ENCODE data around the gene TFPI.

The TFPI gene

DNA sequence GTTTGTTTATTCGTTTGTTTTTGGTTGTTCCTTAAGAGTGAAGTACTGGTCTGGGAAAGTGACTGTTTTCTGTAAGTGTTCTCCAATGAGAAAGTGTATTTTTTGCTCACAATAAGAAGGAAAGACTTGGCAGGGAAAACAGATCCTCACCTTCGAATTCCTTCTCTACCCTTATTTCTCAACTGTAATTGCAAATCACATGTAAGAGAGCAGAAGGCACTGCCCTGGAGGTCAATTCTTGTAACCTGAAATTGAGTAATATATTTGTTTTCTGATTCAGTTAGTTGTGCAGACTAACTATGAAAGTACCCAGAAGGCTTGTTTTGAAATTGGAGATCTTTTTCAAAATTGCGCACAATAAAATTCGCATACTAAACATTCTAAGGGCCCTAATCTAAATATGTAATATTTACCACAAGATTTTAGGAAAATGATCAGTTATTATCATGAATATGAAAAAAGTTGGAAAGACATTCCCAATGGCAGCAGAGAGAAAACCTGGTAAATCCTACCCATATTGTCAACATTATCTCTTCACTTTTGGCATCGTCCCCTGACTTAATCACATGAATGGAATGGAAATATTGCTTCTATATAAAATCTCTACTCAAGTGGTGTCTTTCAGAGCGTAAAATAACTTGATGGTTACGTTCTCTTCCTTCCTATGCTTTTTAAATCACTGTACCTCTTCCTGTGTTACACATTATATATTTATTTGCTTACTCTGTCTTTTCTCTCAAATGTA, 24.1 kb downstream of the TFPI start:
- H3K27ac ChIP-seq = no peak overlapping the region
- TF ChIP-seq CTCF (IDR thresholded peaks at IDR 0.05) = no peak
- H3K79me2 ChIP-seq = no peaks in the 10 kb centered on the region
- H2AFZ ChIP-seq = no peak overlapping the region
- H3K9ac ChIP-seq = no peak overlapping the region
- H3K36me3 ChIP-seq (ENCODE audit: control insufficient read depth, insufficient read depth, low read length) = no peaks in the 10 kb centered on the region
- no peak overlapping the region for H3K4me3 ChIP-seq (ENCODE audit: low read depth, low read length)
- H3K4me1 ChIP-seq = no peaks in the 10 kb centered on the region
- no peaks in the 10 kb centered on the region for H3K9me3 ChIP-seq (ENCODE audit: control insufficient read depth, low read length)
- H3K4me2 ChIP-seq (ENCODE audit: low read length) = no peak overlapping the region
- H3K27me3 ChIP-seq (ENCODE audit: control insufficient read depth, insufficient read depth, low read length) = no peaks in the 10 kb centered on the region

DNA sequence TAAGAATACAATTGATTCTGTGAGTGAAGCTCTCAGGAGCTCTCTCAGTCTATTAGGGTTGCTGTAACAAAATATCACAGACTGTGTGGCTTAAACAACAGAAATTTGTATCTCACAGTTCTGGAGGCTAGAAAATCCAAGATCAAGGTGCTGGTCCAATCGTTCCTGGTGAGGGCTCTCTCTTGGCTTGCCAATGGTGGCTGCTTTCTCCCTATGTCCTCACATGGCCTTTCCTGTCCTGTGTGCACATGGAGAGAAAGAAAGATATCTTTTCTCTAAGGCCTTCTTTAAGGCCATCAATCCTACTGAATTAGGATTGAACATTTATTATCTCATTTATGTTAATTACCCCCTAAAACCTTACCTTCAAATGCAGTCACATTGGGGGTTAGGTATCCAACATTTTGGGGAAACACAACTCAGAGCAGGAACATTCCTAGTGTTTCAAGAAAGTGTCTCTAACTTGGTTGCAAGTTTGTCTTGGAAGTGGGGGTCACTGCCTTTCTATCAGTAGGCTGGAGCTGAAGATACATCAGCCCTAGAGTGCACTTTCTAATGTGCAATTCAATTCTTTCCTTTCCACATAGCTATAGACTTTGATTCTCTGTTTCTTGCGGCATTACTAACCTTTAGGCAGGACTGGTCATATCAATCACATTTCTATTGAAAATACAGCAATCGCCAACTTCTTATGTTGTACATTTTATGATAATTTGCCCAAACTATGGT, 24.8 kb downstream of the TFPI start:
- H3K27ac ChIP-seq = no peak overlapping the region
- H3K4me3 ChIP-seq (ENCODE audit: low read depth, low read length) = no peak overlapping the region
- H3K9ac ChIP-seq = no peak overlapping the region
- H3K36me3 ChIP-seq (ENCODE audit: control insufficient read depth, insufficient read depth, low read length) = no peaks in the 10 kb centered on the region
- no peaks in the 10 kb centered on the region for H3K27me3 ChIP-seq (ENCODE audit: control insufficient read depth, insufficient read depth, low read length)
- TF ChIP-seq CTCF (IDR thresholded peaks at IDR 0.05) = no peak
- no peaks in the 10 kb centered on the region for H3K79me2 ChIP-seq
- no peak overlapping the region for H2AFZ ChIP-seq
- no peak overlapping the region for H3K4me2 ChIP-seq (ENCODE audit: low read length)
- H3K9me3 ChIP-seq (ENCODE audit: control insufficient read depth, low read length) = no peaks in the 10 kb centered on the region
- H3K4me1 ChIP-seq = no peaks in the 10 kb centered on the region

DNA sequence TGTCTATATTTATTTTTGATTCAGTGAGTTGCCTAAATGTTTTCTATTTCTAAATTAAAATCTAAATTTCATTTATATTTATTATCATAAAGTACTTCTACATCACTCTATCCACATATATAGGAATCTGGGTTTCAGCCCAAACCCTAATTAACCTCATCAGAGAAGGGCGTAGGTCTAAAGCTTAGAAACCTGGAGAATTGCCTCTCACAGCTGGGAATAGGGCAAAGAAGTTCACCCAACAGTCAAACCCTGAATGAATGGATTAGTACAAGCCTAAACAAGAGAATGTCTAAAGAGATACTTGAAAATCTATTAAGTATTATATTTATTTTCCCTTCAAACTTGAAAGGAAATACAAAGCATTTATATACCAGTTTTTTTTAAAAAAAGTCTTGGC, 26.2 kb downstream of the TFPI start:
- no peak for TF ChIP-seq CTCF (IDR thresholded peaks at IDR 0.05)
- H3K27me3 ChIP-seq (ENCODE audit: control insufficient read depth, insufficient read depth, low read length) = no peaks in the 10 kb centered on the region
- H3K4me3 ChIP-seq (ENCODE audit: low read depth, low read length) = no peak overlapping the region
- no peaks in the 10 kb centered on the region for H3K79me2 ChIP-seq
- H3K27ac ChIP-seq = no peak overlapping the region
- H3K9me3 ChIP-seq (ENCODE audit: control insufficient read depth, low read length) = no peaks in the 10 kb centered on the region
- H3K36me3 ChIP-seq (ENCODE audit: control insufficient read depth, insufficient read depth, low read length) = no peaks in the 10 kb centered on the region
- no peak overlapping the region for H3K9ac ChIP-seq
- H3K4me2 ChIP-seq (ENCODE audit: low read length) = no peak overlapping the region
- H3K4me1 ChIP-seq = no peaks in the 10 kb centered on the region
- H2AFZ ChIP-seq = no peak overlapping the region

DNA sequence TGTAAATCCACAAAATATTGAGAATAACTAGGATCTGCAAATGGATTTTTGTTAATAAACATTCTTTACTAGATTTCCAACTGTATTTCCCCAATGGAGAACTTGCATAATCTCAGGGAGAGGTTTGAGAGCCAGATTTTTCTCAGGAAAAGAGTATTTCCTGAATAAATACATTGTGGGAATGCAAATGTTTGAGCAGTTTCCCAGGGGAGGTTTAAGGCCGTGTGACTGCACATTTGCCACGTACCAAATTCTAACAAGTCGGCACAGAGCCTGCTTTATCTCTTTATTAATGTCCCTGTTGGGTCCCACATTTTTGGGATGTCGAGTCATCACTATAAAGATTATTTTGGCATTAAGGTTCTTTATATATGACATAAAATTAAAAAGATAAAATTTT, 27.0 kb downstream of the TFPI start:
- H3K4me1 ChIP-seq = no peaks in the 10 kb centered on the region
- no peaks in the 10 kb centered on the region for H3K79me2 ChIP-seq
- no peak overlapping the region for H3K4me2 ChIP-seq (ENCODE audit: low read length)
- H3K27ac ChIP-seq = no peak overlapping the region
- H2AFZ ChIP-seq = no peak overlapping the region
- no peak for TF ChIP-seq CTCF (IDR thresholded peaks at IDR 0.05)
- no peaks in the 10 kb centered on the region for H3K36me3 ChIP-seq (ENCODE audit: control insufficient read depth, insufficient read depth, low read length)
- H3K27me3 ChIP-seq (ENCODE audit: control insufficient read depth, insufficient read depth, low read length) = no peaks in the 10 kb centered on the region
- no peaks in the 10 kb centered on the region for H3K9me3 ChIP-seq (ENCODE audit: control insufficient read depth, low read length)
- H3K9ac ChIP-seq = no peak overlapping the region
- H3K4me3 ChIP-seq (ENCODE audit: low read depth, low read length) = no peak overlapping the region
